ENCODE measurements around the gene COMT. TPM values are rescaled to one million over a fixed set of nuclear protein-coding genes. Genes with fewer than 3 reads are reported as not detected.
"Not testable (repeated sequence)": the region's sequence is repeated elsewhere in the genome, so short reads cannot be mapped to it uniquely, and the experiment has no call there.

COMT gene
- polyA plus RNA-seq, 1 experiment: 79.4 TPM

- Histone ChIP-seq H3K9me3 (ENCODE audit: control insufficient read depth, insufficient read depth, low read length) (no peaks in the 10 kb centered on the region; the same call in 1 of the 2 replicates), H3K4me3 (ENCODE audit: low read depth, low read length) (no peak overlapping the region), H3K27me3 (ENCODE audit: control insufficient read depth, insufficient read depth, low read length) (no peaks in the 10 kb centered on the region), H3K27ac (ENCODE audit: low read depth, low read length) (peak overlapping the region; percentile 11)
- ChIA-PET CTCF (interaction anchor here (1.3 to 7.0 kb wide), 2 partner anchors 105 to 175 kb away, joined by 3 to 49 read pairs; no protein-coding TSS in a partner anchor), POLR2A (interaction anchor here (1.1 to 1.4 kb wide), 2 partner anchors 50 to 175 kb away, joined by 3 to 4 read pairs; no protein-coding TSS in a partner anchor)
- TF ChIP-seq, protein P1, sequence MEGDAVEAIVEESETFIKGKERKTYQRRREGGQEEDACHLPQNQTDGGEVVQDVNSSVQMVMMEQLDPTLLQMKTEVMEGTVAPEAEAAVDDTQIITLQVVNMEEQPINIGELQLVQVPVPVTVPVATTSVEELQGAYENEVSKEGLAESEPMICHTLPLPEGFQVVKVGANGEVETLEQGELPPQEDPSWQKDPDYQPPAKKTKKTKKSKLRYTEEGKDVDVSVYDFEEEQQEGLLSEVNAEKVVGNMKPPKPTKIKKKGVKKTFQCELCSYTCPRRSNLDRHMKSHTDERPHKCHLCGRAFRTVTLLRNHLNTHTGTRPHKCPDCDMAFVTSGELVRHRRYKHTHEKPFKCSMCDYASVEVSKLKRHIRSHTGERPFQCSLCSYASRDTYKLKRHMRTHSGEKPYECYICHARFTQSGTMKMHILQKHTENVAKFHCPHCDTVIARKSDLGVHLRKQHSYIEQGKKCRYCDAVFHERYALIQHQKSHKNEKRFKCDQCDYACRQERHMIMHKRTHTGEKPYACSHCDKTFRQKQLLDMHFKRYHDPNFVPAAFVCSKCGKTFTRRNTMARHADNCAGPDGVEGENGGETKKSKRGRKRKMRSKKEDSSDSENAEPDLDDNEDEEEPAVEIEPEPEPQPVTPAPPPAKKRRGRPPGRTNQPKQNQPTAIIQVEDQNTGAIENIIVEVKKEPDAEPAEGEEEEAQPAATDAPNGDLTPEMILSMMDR (IDR thresholded peaks at IDR 0.05; ENCODE audit: low read depth, low read length): no peak
- DNase-seq (ENCODE audit: low read depth, low spot score): no peak
Measured at GRCh38 chr22:19905347-19906276, 36.0 kb upstream of the COMT start.

DNA sequence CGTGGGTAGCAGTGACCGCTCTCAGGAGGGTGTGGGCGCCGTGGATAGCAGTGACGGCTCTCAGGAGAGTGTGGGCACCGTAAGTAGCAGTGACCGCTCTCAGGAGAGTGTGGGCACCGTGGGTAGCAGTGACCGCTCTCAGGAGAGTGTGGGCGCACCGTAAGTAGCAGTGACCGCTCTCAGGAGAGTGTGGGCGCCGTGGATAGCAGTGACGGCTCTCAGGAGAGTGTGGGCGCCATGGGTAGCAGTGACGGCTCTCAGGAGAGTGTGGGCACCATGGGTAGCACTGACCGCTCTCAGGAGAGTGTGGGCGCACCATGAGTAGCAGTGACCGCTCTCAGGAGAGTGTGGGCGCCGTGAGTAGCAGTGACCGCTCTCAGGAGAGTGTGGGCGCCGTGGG is 34.7 kb upstream of the COMT start:
- CTCF ChIA-PET: interaction anchor here (1.3 to 7.0 kb wide), 2 partner anchors 106 to 176 kb away, joined by 3 to 49 read pairs; no protein-coding TSS in a partner anchor
- H3K27me3 ChIP-seq (ENCODE audit: control insufficient read depth, insufficient read depth, low read length); DNase-seq (ENCODE audit: low read depth, low spot score); H3K4me3 ChIP-seq (ENCODE audit: low read depth, low read length); H3K27ac ChIP-seq (ENCODE audit: low read depth, low read length); POLR2A ChIA-PET; H3K9me3 ChIP-seq (ENCODE audit: control insufficient read depth, insufficient read depth, low read length): not testable (repeated sequence)

DNA sequence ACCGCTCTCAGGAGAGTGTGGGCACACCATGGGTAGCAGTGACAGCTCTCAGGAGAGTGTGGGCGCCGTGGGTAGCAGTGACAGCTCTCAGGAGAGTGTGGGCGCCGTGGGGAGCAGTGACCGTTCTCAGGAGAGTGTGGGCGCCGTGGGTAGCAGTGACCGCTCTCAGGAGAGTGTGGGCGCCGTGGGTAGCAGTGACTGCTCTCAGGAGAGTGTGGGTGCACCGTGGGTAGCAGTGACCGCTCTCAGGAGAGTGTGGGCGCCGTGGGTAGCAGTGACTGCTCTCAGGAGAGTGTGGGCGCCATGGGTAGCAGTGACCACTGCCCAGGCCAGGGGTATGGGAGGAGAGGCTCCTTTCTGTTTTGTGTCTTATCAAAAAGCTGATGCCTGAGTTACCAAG is 33.7 kb upstream of the COMT start:
- POLR2A ChIA-PET; H3K4me3 ChIP-seq (ENCODE audit: low read depth, low read length); H3K9me3 ChIP-seq (ENCODE audit: control insufficient read depth, insufficient read depth, low read length); H3K27ac ChIP-seq (ENCODE audit: low read depth, low read length); H3K27me3 ChIP-seq (ENCODE audit: control insufficient read depth, insufficient read depth, low read length); DNase-seq (ENCODE audit: low read depth, low spot score): not testable (repeated sequence)
- CTCF ChIA-PET: interaction anchor here (1.0 kb wide), 1 partner anchor 177 kb away, joined by 6 read pairs; no protein-coding TSS in a partner anchor

DNA sequence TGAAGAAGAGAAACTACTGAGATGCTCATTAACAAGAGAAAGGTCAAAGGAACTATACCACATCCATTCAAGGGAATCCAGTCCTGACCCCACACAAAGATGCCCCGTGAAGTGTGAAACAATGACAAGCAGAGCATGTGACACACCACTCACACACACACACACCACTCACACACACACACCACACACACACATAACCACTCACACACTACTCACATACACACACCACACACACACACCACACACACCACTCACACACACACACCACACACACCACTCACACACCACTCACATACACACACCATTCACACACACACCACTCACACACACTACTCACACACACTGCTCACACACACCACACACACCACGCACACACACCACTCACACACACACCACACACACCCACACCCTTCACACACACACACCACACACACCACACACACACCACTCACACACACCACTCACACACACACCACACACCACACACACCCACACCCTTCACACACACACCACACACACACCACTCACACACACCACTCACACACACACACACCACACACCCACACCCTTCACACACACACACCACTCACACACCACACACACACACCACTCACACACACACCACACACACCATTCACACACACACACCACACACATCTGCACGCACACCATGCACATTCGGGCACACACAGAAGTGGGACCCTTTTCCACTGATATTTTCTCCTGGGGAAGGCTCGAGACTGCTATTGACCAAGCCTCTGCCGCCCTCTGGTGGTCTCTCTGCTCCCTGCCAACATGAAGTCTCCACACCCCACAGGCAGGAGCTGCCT is 32.0 kb upstream of the COMT start:
- peak; percentile 48 for DNase-seq (ENCODE audit: low read depth, low spot score)
- ChIA-PET POLR2A (interaction anchor here (1.2 kb wide), 1 partner anchor 179 kb away, joined by 6 read pairs; no protein-coding TSS in a partner anchor), CTCF (interaction anchor here (0.6 to 3.0 kb wide), 22 partner anchors 8 to 186 kb away, joined by 3 to 133 read pairs (median 3); partner anchors contain the start of gene GP1BB)
- Histone ChIP-seq H3K27me3 (ENCODE audit: control insufficient read depth, insufficient read depth, low read length) (no peaks in the 10 kb centered on the region), H3K9me3 (ENCODE audit: control insufficient read depth, insufficient read depth, low read length) (no peaks in the 10 kb centered on the region; the same call in 1 of the 2 replicates), H3K27ac (ENCODE audit: low read depth, low read length) (no peak overlapping the region), H3K4me3 (ENCODE audit: low read depth, low read length) (no peak overlapping the region)
- TF ChIP-seq, protein P1 (IDR thresholded peaks at IDR 0.05; ENCODE audit: low read depth, low read length): peak; percentile 90

- Histone ChIP-seq H3K27me3 (ENCODE audit: control insufficient read depth, insufficient read depth, low read length) (no peaks in the 10 kb centered on the region), H3K4me3 (ENCODE audit: low read depth, low read length) (no peak overlapping the region), H3K27ac (ENCODE audit: low read depth, low read length) (no peak overlapping the region), H3K9me3 (ENCODE audit: control insufficient read depth, insufficient read depth, low read length) (no peaks in the 10 kb centered on the region; the same call in 1 of the 2 replicates)
- ChIA-PET POLR2A (interaction anchor here (1.2 kb wide), 1 partner anchor 180 kb away, joined by 6 read pairs; no protein-coding TSS in a partner anchor), CTCF (interaction anchor here (0.6 to 3.0 kb wide), 22 partner anchors 9 to 187 kb away, joined by 3 to 133 read pairs (median 3); partner anchors contain the start of gene GP1BB)
- TF ChIP-seq, protein P1 (IDR thresholded peaks at IDR 0.05; ENCODE audit: low read depth, low read length): no peak
- DNase-seq (ENCODE audit: low read depth, low spot score): no peak
Measured at GRCh38 chr22:19910180-19910744, 31.3 kb upstream of the COMT start.
